Measurements from ENCODE around the gene EIPR1.

The EIPR1 gene

DNA sequence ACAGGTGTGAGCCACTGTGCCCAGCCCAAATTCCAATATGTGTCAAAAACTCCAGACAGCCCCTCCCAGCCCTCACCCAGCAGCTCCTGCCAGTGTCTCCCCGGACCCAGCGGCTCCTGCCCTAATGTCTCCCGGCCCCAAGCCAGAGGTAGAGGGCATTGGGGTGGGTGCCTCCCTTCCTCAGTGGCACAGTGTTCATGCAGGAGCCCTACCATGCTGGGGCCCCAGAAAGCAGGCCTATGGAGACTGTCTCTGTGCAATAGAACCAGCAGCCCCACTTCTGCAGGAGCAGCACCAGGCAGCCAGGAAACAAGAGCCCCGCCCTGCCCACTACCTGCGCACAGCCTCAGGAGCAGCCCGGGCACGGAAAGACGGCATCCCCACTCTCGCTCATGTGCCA is 70.4 kb downstream of the EIPR1 start:
- Histone ChIP-seq H3K27me3 (no peaks in the 10 kb centered on the region), H3K9me3 (no peaks in the 10 kb centered on the region), H3K4me3 (ENCODE audit: low read depth, low read length) (no peak overlapping the region), H3K4me1 (peaks cover 11% of the 10 kb centered on the region), H3K36me3 (no peaks in the 10 kb centered on the region; the same call in 1 of the 2 replicates)
- DNase-seq: no peak
- TF ChIP-seq, protein P1, sequence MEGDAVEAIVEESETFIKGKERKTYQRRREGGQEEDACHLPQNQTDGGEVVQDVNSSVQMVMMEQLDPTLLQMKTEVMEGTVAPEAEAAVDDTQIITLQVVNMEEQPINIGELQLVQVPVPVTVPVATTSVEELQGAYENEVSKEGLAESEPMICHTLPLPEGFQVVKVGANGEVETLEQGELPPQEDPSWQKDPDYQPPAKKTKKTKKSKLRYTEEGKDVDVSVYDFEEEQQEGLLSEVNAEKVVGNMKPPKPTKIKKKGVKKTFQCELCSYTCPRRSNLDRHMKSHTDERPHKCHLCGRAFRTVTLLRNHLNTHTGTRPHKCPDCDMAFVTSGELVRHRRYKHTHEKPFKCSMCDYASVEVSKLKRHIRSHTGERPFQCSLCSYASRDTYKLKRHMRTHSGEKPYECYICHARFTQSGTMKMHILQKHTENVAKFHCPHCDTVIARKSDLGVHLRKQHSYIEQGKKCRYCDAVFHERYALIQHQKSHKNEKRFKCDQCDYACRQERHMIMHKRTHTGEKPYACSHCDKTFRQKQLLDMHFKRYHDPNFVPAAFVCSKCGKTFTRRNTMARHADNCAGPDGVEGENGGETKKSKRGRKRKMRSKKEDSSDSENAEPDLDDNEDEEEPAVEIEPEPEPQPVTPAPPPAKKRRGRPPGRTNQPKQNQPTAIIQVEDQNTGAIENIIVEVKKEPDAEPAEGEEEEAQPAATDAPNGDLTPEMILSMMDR (IDR thresholded peaks at IDR 0.05; ENCODE audit: low read depth, low read length): no peak

DNA sequence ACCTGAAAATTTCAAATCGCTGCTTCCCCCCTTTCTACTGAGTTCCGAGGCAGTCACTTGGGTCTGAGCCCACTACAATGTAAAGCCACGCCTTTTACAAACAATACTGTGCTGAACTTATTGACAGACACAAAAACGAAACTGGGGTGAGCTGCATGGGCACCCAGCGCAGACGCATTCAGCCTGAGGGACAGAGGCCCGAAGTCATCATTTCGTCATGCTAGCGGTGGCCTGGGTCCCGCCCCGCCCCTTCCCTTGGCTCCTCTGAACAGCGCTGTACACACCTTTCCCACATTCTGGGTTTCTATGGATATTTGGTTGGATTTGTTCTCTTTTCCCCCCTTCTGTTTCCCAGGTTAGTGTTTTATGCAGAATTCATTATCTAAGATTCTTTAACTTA is 71.7 kb downstream of the EIPR1 start:
- peaks cover 14% of the 10 kb centered on the region for H3K4me1 ChIP-seq
- TF ChIP-seq, protein P1 (IDR thresholded peaks at IDR 0.05; ENCODE audit: low read depth, low read length): no peak
- no peaks in the 10 kb centered on the region for H3K9me3 ChIP-seq
- no peak overlapping the region for H3K4me3 ChIP-seq (ENCODE audit: low read depth, low read length)
- H3K27me3 ChIP-seq: no peaks in the 10 kb centered on the region
- DNase-seq: no peak
- peaks cover 5% of the 10 kb centered on the region; the same call in 1 of the 2 replicates for H3K36me3 ChIP-seq

DNA sequence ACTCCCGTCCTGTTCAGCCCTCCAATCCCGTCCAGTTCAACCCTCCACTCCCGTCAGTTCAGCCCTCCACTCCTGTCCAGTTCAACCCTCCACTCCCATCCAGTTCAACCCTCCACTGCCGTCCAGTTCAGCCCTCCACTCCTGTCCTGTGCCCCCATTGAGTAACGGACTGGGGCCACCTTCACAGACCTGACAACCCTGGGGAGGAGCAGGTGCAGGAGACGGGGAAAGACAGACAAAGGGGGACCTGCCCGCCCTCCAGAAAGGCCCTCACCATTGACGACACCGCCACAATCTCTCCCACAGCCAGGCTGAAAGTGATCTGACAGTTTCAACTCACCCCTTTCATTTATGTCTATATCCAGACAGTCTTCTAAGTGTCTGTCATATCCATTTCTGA is 72.2 kb downstream of the EIPR1 start:
- no peak for DNase-seq

DNA sequence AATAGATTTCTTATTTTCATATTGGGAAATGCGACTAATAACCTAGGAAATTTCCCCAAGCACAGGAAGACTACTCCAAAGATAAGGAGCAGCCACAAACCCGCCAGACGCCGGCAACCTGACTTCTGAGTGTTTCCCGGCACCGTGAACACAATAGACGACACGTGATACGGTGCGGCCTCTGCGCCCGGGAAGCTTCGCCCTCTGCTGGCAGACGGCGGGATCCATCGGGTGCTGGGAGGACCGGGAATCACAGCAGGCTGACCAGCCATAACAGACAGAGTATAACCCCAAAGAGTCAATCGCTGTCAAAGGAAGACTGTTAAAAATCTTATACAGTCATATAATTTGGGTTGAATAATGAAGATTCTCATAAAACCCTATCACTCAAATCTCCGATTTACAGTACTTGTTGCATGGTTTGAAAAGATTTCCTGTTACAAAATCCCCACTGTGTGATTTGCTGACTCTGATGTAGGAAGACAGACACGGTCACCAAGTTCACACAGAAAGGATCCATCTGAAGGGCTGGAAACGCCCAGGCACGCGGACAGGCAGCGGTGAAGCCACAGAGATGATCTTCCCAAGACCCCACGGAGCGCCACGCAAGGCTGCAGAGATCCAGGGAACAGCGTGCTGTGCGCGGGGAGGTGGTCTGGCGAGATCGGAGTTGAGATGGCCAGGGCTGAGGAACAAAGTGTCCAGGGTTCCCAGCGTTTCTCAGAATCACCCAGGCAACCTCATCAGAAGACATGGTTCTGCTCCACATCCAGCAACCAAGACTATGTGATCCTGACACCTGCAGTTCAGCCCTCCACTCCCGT is 73.8 kb downstream of the EIPR1 start:
- Histone ChIP-seq H3K4me1 (peaks cover 14% of the 10 kb centered on the region), H3K36me3 (peaks cover 5% of the 10 kb centered on the region; the same call in 1 of the 2 replicates), H3K9me3 (no peaks in the 10 kb centered on the region), H3K4me3 (ENCODE audit: low read depth, low read length) (peak overlapping the region; percentile 49), H3K27me3 (no peaks in the 10 kb centered on the region)
- TF ChIP-seq, protein P1 (IDR thresholded peaks at IDR 0.05; ENCODE audit: low read depth, low read length): peak; percentile 90
- peak; percentile 93 for DNase-seq

More for the DNA sequence above, 72.2 kb downstream of the EIPR1 start:
- Histone ChIP-seq H3K4me3 (ENCODE audit: low read depth, low read length) (no peak overlapping the region), H3K36me3 (peaks cover 5% of the 10 kb centered on the region; the same call in 1 of the 2 replicates), H3K27me3 (no peaks in the 10 kb centered on the region), H3K4me1 (peaks cover 14% of the 10 kb centered on the region), H3K9me3 (no peaks in the 10 kb centered on the region)
- TF ChIP-seq, protein P1 (IDR thresholded peaks at IDR 0.05; ENCODE audit: low read depth, low read length): no peak

DNA sequence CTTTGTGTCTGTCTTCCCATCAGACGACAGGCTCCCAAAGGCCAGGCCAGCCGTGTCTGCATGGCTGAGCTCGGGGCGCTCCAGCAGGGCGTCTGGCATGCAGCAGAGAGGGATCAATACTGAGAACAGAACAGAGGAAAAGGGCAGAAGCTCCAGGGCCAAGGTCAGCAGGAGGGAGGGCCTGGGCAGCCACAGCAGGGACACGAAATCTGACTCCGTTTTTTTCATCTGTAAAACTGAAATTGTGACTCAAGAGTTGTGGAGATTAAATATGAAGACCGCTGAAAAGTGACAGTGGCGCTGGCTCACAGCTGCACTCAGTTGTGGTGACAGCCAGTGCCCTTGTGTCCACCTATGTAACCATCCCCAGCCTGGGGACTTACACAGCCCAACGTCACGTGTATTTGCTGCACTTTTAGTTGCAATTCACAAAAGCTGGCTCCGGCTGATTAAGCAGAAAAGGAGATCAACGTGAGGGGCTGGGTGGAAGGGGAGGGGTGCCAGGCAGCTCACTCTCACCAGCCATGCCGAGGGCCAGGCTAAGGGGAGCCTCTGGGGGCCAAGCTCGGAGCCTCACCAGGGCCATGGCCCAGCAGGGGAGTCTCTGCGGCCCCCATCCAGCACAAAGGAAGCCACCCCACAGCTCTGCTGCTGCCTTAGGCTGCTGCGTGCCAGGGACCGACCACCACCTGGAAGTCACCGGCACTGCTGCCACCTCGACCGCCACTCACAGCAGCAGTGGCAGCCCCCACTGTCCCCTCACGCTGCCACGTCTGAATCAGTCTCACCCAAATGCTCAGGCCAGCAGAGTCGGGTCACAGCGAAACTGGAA is 74.7 kb downstream of the EIPR1 start:
- Histone ChIP-seq H3K36me3 (peaks cover 5% of the 10 kb centered on the region; the same call in 1 of the 2 replicates), H3K27me3 (no peaks in the 10 kb centered on the region), H3K4me1 (peaks cover 14% of the 10 kb centered on the region), H3K4me3 (ENCODE audit: low read depth, low read length) (peak overlapping the region; percentile 49), H3K9me3 (no peaks in the 10 kb centered on the region)
- peak; percentile 81 for DNase-seq
- TF ChIP-seq, protein P1 (IDR thresholded peaks at IDR 0.05; ENCODE audit: low read depth, low read length): no peak
